Activated T-helper 17 cell treated with anti-CD3 and anti-CD28 coated beads, Interleukin-2, amount 50 U/mL, for 72 hours (primary cell): ENCODE results near the gene TXNDC17. TPM values are rescaled to one million over a fixed set of nuclear protein-coding genes. Genes with fewer than 3 reads are reported as not detected.
"Not testable (repeated sequence)": the region's sequence is repeated elsewhere in the genome, so short reads cannot be mapped to it uniquely, and the experiment has no call there.

ENCODE experiments used
- ATAC-seq: fragments of 150-1000 bp; cut with Tn5 transposase; replicated peaks from 2 replicates; pipeline ENCODE4 v1.10.0; 2021; ENCODE audit warnings: mild to moderate bottlenecking, moderate library complexity
- H3K27ac Mint-ChIP-seq: one replicate; pipeline ENCODE4 v1.8.0; 2022; ENCODE audit warnings: mixed read lengths
- H3K27me3 Mint-ChIP-seq: one replicate; pipeline ENCODE4 v1.8.0; 2022; ENCODE audit warnings: mixed read lengths
- H3K36me3 Mint-ChIP-seq: one replicate; pipeline ENCODE4 v1.8.0; 2022; ENCODE audit warnings: low read depth, mild to moderate bottlenecking, mixed read lengths
- H3K4me1 Mint-ChIP-seq: one replicate; pipeline ENCODE4 v1.8.0; 2022; ENCODE audit warnings: mixed read lengths
- H3K4me3 Mint-ChIP-seq: one replicate; pipeline ENCODE4 v1.8.0; 2022; ENCODE audit warnings: mild to moderate bottlenecking, mixed read lengths
- H3K9me3 Mint-ChIP-seq: one replicate; pipeline ENCODE4 v1.8.0; 2022; ENCODE audit warnings: mixed read lengths
- total RNA-seq, 2 donors: library from RNA; stranded (reverse); gene quantifications; one replicate each; pipeline ENCODE4 v1.2.3, GENCODE V29; 2022

Gene TXNDC17
- total RNA-seq, 2 donors from 2014 or later, result 114 to 160 TPM

- not testable (repeated sequence) for ATAC-seq, H3K4me3 Mint-ChIP-seq, H3K9me3 Mint-ChIP-seq, H3K36me3 Mint-ChIP-seq, H3K27ac Mint-ChIP-seq, H3K4me1 Mint-ChIP-seq
- peaks cover 40% of the 10 kb centered on the region for H3K27me3 Mint-ChIP-seq
Observed at GRCh38 chr17:6691958-6692357, 51.1 kb downstream of the TXNDC17 start.

Other genes starting within 250 kb of the TXNDC17 start
- not detected for gene AIPL1, start 205.9 kb upstream of the TXNDC17 start, total RNA-seq
- gene PIMREG, start 196.6 kb upstream of the TXNDC17 start, total RNA-seq, result 1 to 10 TPM; 5.9 to 7.4 TPM
- 1 to 10 TPM in 1 of 2 donors, under 1 TPM in 1; 0.73 to 1.4 TPM for gene PITPNM3, start 84.5 kb upstream of the TXNDC17 start, total RNA-seq
- gene KIAA0753, start 349 bp upstream of the TXNDC17 start, total RNA-seq, result 10 to 100 TPM; 17.6 to 24.2 TPM
- gene MED31, start 10.5 kb downstream of the TXNDC17 start, total RNA-seq, result 10 to 100 TPM; 17.5 to 20.2 TPM
- 1 to 10 TPM; 1.1 to 3.0 TPM for gene C17orf100, start 10.7 kb downstream of the TXNDC17 start, total RNA-seq
- gene SLC13A5, start 72.3 kb downstream of the TXNDC17 start, total RNA-seq, result not detected
- gene XAF1, start 115.0 kb downstream of the TXNDC17 start, total RNA-seq, result 10 to 100 TPM; 10.1 to 15.4 TPM
- gene FBXO39, start 135.2 kb downstream of the TXNDC17 start, total RNA-seq, result under 1 TPM in 1 of 2 donors, not detected in 1; 0.24 TPM
- not detected for gene TEKT1, start 190.7 kb downstream of the TXNDC17 start, total RNA-seq